Adipocyte (in vitro differentiated cells): Measurements from ENCODE around the gene LRMDA.

Source experiments
- DNase-seq: peaks from one replicate; pipeline ENCODE4 v3.0.0-alpha.2; 2015; ENCODE audit warnings: low read depth
- H3K27me3 ChIP-seq: replicated peaks from 2 replicates; pipeline ENCODE4 v1.7.0; 2013; ENCODE audit warnings: mild to moderate bottlenecking, low read length, moderate library complexity; ENCODE audit not compliant: control insufficient read depth, insufficient read depth
- H3K36me3 ChIP-seq: 2 replicates; pipeline ENCODE4 v1.7.0; 2013; ENCODE audit warnings: low read length, mild to moderate bottlenecking, moderate library complexity; ENCODE audit not compliant: control insufficient read depth, insufficient read depth, severe bottlenecking
- H3K4me1 ChIP-seq: 2 replicates; pipeline ENCODE4 v1.7.0; 2013; ENCODE audit warnings: mild to moderate bottlenecking, low read length, moderate library complexity; ENCODE audit not compliant: control insufficient read depth, insufficient read depth
- H3K4me3 ChIP-seq: 2 replicates; pipeline ENCODE4 v1.7.0; 2013; ENCODE audit warnings: mild to moderate bottlenecking, low read length, moderate library complexity
- H3K9ac ChIP-seq: 2 replicates; pipeline ENCODE4 v1.7.0; 2013; ENCODE audit warnings: mild to moderate bottlenecking, low read length, moderate library complexity
- H3K9me3 ChIP-seq: 2 replicates; pipeline ENCODE4 v1.7.0; 2013; ENCODE audit warnings: mild to moderate bottlenecking, low read length, moderate library complexity; ENCODE audit not compliant: control insufficient read depth

The LRMDA gene

GRCh38 chr10:76113952-76114351, 682.5 kb downstream of the LRMDA start:
- Histone ChIP-seq H3K4me3 (no peak overlapping the region), H3K36me3 (no peaks in the 10 kb centered on the region), H3K9me3 (no peaks in the 10 kb centered on the region), H3K4me1 (peaks cover 24% of the 10 kb centered on the region), H3K27me3 (no peaks in the 10 kb centered on the region), H3K9ac (no peak overlapping the region)
- DNase-seq = no peak

- Histone ChIP-seq H3K9ac (no peak overlapping the region), H3K36me3 (no peaks in the 10 kb centered on the region), H3K27me3 (no peaks in the 10 kb centered on the region), H3K4me3 (no peak overlapping the region), H3K4me1 (peaks cover 30% of the 10 kb centered on the region), H3K9me3 (no peaks in the 10 kb centered on the region)
- DNase-seq = no peak
These were observed 683.2 kb downstream of the LRMDA start for GRCh38 chr10:76114581-76115001.

GRCh38 chr10:76115131-76115470, 683.7 kb downstream of the LRMDA start:
- DNase-seq = no peak
- Histone ChIP-seq H3K27me3 (no peaks in the 10 kb centered on the region), H3K9me3 (no peaks in the 10 kb centered on the region), H3K9ac (no peak overlapping the region), H3K4me3 (no peak overlapping the region), H3K4me1 (peaks cover 35% of the 10 kb centered on the region), H3K36me3 (no peaks in the 10 kb centered on the region)

- DNase-seq = no peak
- no peak overlapping the region for H3K4me3 ChIP-seq
- H3K9me3 ChIP-seq = no peaks in the 10 kb centered on the region
- H3K4me1 ChIP-seq = peaks cover 35% of the 10 kb centered on the region
- no peaks in the 10 kb centered on the region for H3K36me3 ChIP-seq
- no peaks in the 10 kb centered on the region for H3K27me3 ChIP-seq
- H3K9ac ChIP-seq = no peak overlapping the region
These were observed 684.2 kb downstream of the LRMDA start for GRCh38 chr10:76115471-76116155.

GRCh38 chr10:76116523-76116922, 685.1 kb downstream of the LRMDA start:
- no peak for DNase-seq
- Histone ChIP-seq H3K9me3 (no peaks in the 10 kb centered on the region), H3K4me1 (peaks cover 35% of the 10 kb centered on the region), H3K36me3 (no peaks in the 10 kb centered on the region), H3K27me3 (no peaks in the 10 kb centered on the region), H3K4me3 (no peak overlapping the region), H3K9ac (no peak overlapping the region)

GRCh38 chr10:76117949-76118348, 686.5 kb downstream of the LRMDA start:
- no peaks in the 10 kb centered on the region for H3K27me3 ChIP-seq
- H3K9ac ChIP-seq = peak overlapping the region; percentile 66
- peak; percentile 44 for DNase-seq

GRCh38 chr10:76119036-76119435, 687.6 kb downstream of the LRMDA start:
- Histone ChIP-seq H3K9ac (peak overlapping the region; percentile 66), H3K9me3 (no peaks in the 10 kb centered on the region), H3K27me3 (no peaks in the 10 kb centered on the region), H3K4me1 (peaks cover 31% of the 10 kb centered on the region), H3K36me3 (no peaks in the 10 kb centered on the region), H3K4me3 (no peak overlapping the region)
- no peak for DNase-seq

More at GRCh38 chr10:76117949-76118348, 686.5 kb downstream of the LRMDA start:
- H3K36me3 ChIP-seq = no peaks in the 10 kb centered on the region
- H3K4me3 ChIP-seq = no peak overlapping the region
- peaks cover 33% of the 10 kb centered on the region for H3K4me1 ChIP-seq
- H3K9me3 ChIP-seq = no peaks in the 10 kb centered on the region

- DNase-seq = peak; percentile 86
- peak overlapping the region; percentile 66 for H3K9ac ChIP-seq
- H3K4me1 ChIP-seq = peaks cover 31% of the 10 kb centered on the region
- H3K9me3 ChIP-seq = no peaks in the 10 kb centered on the region
- H3K27me3 ChIP-seq = no peaks in the 10 kb centered on the region
- no peaks in the 10 kb centered on the region for H3K36me3 ChIP-seq
- H3K4me3 ChIP-seq = no peak overlapping the region
These were observed 688.1 kb downstream of the LRMDA start for GRCh38 chr10:76119515-76119914.

- DNase-seq = no peak
These were observed 690.6 kb downstream of the LRMDA start for GRCh38 chr10:76122056-76122455.

GRCh38 chr10:76124280-76124679, 692.9 kb downstream of the LRMDA start:
- Histone ChIP-seq H3K27me3 (no peaks in the 10 kb centered on the region), H3K4me1 (peaks cover 24% of the 10 kb centered on the region), H3K9ac (no peak overlapping the region), H3K9me3 (no peaks in the 10 kb centered on the region), H3K4me3 (no peak overlapping the region), H3K36me3 (no peaks in the 10 kb centered on the region)
- no peak for DNase-seq

More at GRCh38 chr10:76122056-76122455, 690.6 kb downstream of the LRMDA start:
- Histone ChIP-seq H3K27me3 (no peaks in the 10 kb centered on the region), H3K9me3 (no peaks in the 10 kb centered on the region), H3K9ac (no peak overlapping the region), H3K4me1 (peaks cover 43% of the 10 kb centered on the region), H3K36me3 (no peaks in the 10 kb centered on the region), H3K4me3 (no peak overlapping the region)

- no peaks in the 10 kb centered on the region for H3K36me3 ChIP-seq
- H3K27me3 ChIP-seq = no peaks in the 10 kb centered on the region
- no peak overlapping the region for H3K9ac ChIP-seq
- H3K9me3 ChIP-seq = no peaks in the 10 kb centered on the region
- no peak overlapping the region for H3K4me3 ChIP-seq
- peaks cover 16% of the 10 kb centered on the region for H3K4me1 ChIP-seq
- no peak for DNase-seq
These were observed 694.5 kb downstream of the LRMDA start for GRCh38 chr10:76125900-76126299.
